Fibroblast of the conjunctiva (primary cell): ENCODE measurements around the gene TTF1.
A peak's percentile ranks its signal among the peaks of the same experiment; 100 is the strongest.

Experiments used
- DNase-seq: peaks from one replicate; pipeline ENCODE4 v3.0.0-alpha.2; 2010; ENCODE audit warnings: low read depth

Gene TTF1

GRCh38 chr9:132364068-132364467 lies 42.6 kb downstream of the TTF1 start:
- DNase-seq, result no peak

GRCh38 chr9:132357764-132358163 lies 48.9 kb downstream of the TTF1 start:
- no peak for DNase-seq

GRCh38 chr9:132356324-132356924 lies 50.2 kb downstream of the TTF1 start:
- DNase-seq, result no peak

- DNase-seq, result peak; percentile 94
These were observed 51.8 kb downstream of the TTF1 start, which contains the start of gene SETX for GRCh38 chr9:132354637-132355355. SETX (minus strand) TSS chr9:132354986; CDS start chr9:132349428, 5,558 bp downstream.

- no peak for DNase-seq
These were observed 55.1 kb downstream of the TTF1 start for GRCh38 chr9:132351404-132352045.

- no peak for DNase-seq
These were observed 55.8 kb downstream of the TTF1 start for GRCh38 chr9:132350861-132351315.

GRCh38 chr9:132348676-132349075 lies 58.0 kb downstream of the TTF1 start:
- DNase-seq, result no peak

- DNase-seq, result no peak
These were observed 60.5 kb downstream of the TTF1 start for GRCh38 chr9:132346177-132346576.

- DNase-seq, result no peak
These were observed 65.3 kb downstream of the TTF1 start for GRCh38 chr9:132341177-132341840.

- DNase-seq, result no peak
These were observed 72.3 kb downstream of the TTF1 start for GRCh38 chr9:132334364-132334763.

GRCh38 chr9:132333556-132333955 lies 73.1 kb downstream of the TTF1 start:
- no peak for DNase-seq

GRCh38 chr9:132328580-132328979 lies 78.1 kb downstream of the TTF1 start:
- DNase-seq, result no peak

GRCh38 chr9:132327537-132327936 lies 79.1 kb downstream of the TTF1 start:
- no peak for DNase-seq
